NCI-H1092 treated with DMSO at 0.1 percent for 48 hours (cell line): ENCODE data around the gene IL17RC.
A peak's percentile ranks its signal among the peaks of the same experiment; 100 is the strongest.
"Not testable (repeated sequence)": the region's sequence is repeated elsewhere in the genome, so short reads cannot be mapped to it uniquely, and the experiment has no call there.

Source experiments
- DNase-seq: peaks from one replicate; lab custom pipeline; 2025; lab: John Stamatoyannopoulos, UW

IL17RC gene, protein sequence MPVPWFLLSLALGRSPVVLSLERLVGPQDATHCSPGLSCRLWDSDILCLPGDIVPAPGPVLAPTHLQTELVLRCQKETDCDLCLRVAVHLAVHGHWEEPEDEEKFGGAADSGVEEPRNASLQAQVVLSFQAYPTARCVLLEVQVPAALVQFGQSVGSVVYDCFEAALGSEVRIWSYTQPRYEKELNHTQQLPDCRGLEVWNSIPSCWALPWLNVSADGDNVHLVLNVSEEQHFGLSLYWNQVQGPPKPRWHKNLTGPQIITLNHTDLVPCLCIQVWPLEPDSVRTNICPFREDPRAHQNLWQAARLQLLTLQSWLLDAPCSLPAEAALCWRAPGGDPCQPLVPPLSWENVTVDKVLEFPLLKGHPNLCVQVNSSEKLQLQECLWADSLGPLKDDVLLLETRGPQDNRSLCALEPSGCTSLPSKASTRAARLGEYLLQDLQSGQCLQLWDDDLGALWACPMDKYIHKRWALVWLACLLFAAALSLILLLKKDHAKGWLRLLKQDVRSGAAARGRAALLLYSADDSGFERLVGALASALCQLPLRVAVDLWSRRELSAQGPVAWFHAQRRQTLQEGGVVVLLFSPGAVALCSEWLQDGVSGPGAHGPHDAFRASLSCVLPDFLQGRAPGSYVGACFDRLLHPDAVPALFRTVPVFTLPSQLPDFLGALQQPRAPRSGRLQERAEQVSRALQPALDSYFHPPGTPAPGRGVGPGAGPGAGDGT

DNA sequence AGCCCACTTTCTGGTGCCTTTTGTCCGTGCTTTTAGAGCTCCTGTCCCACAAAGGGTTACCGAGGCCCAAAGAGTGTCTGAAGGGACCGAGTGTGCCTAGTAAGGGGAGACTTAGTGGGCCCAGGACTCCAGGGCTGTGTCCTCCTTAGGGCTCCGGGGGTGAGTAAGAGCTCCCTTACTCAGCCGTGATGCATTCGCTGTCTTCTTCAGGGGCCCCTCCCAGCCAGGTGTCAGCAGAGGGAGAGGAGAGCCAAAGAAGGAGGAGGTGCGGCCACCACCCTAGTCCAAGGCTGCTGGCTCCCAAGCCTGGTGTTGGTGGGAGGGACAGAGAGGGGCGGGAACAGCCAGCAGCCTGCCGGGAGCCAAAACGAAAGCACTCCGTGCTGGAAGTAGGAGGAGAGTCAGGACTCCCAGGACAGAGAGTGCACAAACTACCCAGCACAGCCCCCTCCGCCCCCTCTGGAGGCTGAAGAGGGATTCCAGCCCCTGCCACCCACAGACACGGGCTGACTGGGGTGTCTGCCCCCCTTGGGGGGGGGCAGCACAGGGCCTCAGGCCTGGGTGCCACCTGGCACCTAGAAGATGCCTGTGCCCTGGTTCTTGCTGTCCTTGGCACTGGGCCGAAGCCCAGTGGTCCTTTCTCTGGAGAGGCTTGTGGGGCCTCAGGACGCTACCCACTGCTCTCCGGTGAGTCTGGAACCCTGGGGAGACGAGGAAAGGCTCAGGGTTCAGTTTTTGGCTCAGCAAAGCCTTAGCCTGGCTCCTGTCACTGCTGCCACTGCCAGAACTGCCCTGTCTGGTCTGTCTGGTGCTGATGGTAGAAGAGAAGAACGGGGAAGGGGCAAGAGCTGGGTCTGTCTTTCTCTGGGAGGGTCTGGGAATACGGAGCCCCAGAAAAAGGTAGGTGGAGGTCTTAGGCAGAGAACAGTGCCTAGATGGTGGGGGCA is at the start of gene IL17RC:
Gene IL17RC, plus strand, starts transcription at position 365 of the 947 bp plus-strand sequence. Its CDS starts 218 bp downstream, at position 583.
- DNase-seq, result no peak

DNA sequence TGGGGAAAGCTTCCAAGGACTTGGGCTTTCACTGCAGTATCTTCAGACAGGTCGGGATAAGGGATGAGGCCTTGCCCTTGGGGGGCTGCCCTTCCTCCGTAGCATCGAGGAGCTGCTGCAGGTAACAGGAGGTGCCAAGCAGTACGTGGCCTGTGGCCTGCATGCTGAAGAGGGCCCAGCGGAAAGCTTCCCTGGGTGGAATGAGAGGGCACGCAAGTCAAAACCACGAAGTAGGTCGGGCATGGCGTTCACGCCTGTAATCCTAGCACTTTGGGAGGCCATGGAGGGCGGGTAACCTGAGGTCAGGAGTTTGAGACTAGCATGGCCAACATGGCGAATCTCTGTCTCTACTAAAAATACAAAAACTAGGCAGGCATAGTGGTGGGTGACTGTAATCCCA is 49.8 kb upstream of the IL17RC start:
- no peak for DNase-seq

DNA sequence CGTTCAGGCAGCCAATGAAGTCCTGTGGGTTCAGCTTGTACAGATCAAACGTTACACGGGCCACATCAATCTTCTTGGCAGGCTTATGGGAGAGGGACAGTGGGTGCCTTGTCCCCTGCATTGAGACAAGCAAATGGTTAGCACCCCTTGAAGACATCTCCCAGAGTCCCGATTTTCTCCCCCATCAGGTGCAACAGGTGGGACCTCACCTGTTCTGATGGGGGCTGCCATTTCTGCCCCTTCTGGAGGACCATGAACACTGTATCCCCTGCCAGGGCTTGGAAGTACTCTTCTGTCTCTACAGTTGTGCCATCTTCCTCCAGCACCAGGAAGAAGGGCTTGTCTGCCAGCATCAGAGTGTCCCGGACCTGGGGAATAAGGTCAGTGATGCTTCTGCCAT is 46.9 kb upstream of the IL17RC start:
- no peak for DNase-seq

DNA sequence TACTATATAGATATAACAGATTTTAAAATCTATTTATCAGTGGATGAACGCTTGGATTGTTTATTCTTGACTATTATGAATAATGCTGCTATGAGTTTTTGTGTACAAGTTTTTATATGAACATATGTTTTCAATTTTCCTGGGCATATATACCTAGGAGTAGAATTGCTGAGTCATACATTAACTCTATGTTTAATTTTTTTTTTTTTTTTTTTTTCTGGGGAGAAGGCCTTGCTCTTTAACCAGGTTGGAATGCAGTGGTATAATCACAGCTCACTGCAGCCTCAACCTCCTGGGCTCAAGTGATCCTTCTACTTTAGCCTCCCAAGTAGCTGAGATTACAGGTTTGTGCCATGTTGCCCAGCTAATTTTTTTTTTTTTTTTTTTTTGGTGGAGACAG is 45.9 kb upstream of the IL17RC start:
- no peak for DNase-seq

DNA sequence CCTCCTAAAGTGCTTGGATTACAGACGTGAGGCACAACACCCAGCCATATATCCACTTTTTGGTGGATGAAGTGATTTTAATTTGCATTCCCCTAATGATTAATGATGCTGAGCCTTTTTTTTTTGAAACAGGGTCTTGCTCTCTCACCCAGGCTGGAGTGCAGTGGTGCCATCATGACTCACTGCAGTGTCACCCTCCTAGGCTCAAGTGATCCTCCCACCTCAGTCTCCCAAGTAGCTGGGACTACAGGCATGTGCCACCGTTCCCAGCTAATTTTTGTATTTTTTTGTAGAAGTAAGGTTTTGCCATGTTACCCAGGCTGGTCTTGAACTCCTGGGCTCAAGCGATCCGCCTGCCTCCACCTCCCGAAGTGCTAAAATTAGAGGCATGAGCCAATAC is 44.8 kb upstream of the IL17RC start:
- DNase-seq, result not testable (repeated sequence)

DNA sequence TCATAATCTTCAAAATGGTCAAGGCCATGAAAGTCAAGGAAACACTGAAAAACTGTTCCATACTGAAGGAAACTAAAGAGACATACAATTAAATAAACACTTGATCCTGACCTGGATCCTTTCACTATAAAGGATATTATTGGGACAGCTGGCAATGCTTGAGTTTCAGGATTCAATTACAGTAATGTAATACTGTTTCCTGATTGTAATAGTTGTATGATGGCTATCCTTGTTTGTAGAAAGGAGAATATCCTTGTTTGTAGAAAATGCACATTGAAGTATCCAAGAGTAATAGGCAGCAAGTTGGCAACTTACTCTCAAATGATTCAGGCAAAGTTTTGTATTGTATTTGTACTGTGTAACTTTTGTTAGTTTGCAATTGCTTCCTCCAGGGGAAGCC is 41.5 kb upstream of the IL17RC start:
- peak; percentile 76 for DNase-seq

DNA sequence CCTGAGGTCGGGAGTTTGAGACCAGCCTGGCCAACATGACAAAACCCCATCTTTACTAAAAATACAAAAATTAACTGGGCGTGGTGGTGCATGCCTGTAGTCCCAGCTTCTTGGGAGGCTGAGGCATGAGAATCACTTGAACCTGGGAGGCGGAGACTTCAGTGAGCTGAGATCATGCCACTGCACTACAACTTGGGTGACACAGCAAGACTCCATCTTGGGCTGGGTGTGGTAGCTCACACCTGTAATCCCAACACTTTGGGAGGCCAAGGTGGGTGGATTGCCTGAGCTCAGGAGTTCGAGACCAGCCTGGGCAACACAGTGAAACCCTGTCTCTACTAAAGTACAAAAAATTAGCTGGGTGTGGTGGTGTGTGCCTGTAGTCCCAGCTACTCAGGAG is 40.6 kb upstream of the IL17RC start:
- not testable (repeated sequence) for DNase-seq

DNA sequence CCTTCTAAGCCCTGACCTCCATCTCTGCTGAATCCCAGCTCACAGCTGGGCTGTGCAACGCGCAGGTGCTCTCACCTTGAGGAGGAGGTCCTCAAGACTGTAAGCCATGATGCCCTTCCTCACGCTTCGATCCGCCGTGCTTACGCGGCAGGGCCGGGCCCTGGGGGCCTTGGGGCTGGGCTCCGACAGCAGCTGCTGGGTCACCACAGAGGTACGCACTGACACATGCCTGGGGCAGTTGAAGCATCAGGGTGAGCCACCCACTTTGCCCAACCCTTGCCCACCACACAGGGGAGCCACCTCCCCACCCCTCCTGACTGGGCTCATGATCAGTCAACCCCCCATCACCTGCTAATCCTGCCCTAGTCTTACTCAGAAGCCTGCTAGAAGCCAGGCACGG is 39.9 kb upstream of the IL17RC start:
- DNase-seq, result no peak

DNA sequence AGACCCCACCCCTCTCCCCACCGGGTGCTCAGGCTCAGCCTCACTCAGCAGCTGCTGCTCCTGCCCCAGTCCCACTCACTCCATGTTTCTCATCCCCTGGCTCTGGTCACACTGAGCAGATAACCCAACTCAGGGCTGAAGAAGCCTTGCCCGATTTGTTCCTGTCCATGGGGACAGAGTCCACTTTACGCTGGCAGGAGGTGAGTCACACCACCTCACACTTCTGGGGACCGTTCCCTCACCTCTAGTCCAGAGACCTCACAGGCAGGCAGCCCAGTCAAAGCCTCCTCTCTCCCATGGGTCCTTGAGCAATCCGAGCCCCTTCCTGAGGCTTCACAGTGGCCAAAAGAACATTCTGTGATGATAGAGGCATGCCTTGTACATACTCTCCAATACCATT is 38.2 kb upstream of the IL17RC start:
- no peak for DNase-seq

DNA sequence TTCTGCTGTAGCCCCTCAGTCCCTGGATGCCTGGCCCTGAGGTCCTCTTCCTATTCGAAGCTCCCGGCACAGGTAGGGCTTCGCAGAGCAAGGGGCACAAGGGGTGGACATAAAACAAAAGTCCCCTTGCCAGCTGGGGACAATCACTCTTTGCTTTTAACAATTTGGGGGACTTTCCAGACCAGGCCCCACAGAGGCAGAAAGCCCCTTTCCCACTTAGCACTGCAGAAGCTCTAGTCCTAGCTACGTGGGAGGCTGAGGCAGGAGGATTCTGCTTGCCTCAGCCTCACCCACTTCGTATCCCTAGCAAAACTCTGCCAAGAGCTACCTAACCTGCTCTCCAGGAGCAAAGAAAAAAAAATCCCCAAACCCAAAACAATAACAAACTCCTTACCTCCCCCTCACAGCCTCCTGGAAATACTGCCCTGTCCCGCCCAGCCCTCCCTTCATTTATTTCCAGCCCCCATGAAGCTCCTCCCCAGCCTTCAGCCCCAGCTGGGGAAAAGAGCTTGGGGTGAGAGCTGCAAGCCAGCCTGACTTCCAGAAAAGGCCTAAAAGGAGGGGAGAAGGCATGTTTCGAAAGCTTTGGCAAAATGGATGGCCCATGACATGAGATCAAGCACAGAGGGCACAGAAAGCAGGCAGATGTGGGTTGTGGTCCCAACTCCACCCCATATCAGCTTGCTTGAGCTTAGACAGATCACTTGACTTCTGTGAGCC is 36.9 kb upstream of the IL17RC start, which contains the start of gene CIDEC:
Gene CIDEC, minus strand, starts transcription at position 424 of the 720 bp plus-strand sequence. CDS start 1,767 bp downstream, outside the sequence.
- no peak for DNase-seq

DNA sequence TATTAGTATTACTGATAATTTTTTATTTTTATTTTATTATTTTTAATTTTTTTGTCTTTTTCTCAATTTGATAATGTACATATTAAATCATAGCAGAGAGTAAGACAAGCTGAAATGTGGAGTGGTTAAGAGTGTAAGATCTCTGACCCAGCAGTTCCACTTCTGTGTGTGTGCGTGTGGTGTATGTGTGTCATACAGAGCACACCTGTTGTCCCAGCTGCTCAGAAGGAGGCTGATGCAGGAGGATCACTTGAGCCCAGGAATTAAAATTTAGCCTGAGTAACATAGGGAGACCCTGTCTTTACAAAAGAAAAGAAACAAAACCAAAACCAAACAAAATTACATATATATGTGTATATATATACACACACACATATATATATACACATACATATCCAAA is 35.5 kb upstream of the IL17RC start:
- no peak for DNase-seq

DNA sequence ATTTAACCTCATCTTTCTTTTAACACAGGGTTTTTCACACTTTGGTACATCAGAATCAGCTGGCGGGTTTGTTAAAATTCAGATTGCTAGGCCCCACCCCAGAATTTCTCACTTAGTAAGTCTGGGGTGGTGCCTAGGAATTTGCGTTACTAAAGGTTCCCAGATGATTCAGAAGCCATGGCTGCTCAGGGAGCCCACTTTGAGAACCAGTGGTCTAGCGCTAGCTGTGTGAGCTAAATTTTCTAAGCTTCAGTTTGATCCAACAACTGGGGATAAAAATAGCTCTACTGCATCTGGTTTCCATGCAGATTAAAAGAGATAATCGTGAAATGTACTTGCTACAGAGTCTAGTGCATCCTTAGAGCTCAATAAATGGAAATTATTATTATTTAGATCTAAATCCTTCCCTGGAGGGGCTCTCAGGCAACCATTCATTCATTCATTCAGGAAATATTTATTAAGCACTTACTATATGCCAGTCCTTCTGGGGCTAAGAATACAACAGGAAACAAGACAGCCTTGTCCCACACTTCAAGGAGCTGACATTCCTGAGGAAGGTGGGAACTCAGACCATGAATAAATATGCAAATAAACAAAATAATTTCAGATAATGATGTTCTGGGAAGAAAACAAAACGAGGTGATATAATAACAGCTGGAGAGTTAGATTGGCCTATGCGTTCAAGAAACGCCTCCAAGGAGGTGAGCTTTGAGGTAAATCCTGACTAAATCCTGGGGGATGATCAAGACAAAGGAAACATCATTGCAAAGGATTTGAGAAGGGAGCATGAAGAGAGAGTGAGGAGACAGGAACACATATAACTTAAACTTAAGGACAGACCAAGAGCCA is 33.0 kb upstream of the IL17RC start:
- DNase-seq, result no peak

DNA sequence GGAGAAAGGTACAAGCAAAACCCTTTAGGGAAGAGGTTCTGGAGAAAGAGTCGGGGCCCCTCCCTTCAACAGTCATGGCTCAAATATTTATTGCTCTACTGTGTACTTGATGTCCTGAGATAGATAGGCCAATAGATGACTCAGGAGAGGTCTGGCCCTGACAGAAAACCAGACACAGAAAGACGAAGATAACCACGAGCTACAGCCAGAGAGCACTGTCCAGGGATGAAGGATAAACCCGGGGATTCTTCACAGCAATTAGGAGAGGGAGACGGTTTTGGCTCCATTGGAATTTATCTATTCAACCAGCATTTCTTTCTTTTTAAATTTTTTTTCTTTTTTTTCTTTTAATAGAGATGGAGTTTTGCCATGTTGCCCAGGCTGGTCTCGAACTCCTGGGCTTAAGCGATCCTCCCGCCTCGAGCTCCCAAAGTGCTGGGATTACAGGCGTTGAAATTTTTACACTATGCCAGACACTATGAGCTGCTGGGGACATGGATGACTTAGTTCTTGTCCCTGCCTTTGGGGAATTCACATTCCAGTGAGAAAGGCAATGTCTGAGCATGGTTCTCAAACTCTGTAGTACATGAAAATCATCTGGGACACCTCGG is 32.2 kb upstream of the IL17RC start:
- no peak for DNase-seq

DNA sequence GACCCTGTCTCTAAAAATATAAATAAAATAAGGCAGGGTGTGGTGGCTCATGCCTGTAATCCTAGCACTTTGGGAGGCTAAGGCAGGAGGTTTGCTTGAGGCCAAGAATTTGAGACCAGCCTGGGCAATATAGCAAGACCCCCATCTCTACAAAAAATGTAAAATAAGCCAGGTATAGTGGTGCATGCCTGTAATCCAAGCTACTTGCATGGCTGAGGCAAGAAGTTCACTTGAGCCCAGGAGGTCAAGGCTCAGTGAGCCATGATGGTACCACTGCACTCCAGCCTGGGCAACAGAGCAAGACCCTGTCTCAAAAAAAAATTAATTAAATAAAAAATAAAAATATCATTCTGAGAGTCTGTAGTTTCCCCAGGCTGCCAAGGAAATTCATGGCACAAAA is 30.6 kb upstream of the IL17RC start:
- DNase-seq, result no peak

DNA sequence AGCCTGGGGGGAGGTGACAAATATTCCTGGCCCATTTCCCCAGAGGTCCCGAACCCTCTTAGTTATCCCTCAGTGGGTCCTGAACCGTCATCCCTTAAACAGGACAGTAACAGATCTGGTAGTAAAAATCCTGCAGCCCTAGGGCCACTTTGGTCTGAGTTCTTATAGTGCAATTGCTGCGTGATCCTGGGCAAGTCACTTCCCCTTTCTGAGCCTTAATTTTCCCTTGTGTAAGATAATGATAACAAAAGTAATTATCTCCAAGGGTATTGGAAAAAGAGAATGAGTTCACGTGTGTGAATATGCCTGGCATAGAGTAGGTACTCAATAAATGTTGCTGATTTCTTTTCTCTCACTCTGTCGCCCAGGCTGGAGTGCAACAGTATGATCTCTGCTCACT is 29.4 kb upstream of the IL17RC start:
- no peak for DNase-seq

DNA sequence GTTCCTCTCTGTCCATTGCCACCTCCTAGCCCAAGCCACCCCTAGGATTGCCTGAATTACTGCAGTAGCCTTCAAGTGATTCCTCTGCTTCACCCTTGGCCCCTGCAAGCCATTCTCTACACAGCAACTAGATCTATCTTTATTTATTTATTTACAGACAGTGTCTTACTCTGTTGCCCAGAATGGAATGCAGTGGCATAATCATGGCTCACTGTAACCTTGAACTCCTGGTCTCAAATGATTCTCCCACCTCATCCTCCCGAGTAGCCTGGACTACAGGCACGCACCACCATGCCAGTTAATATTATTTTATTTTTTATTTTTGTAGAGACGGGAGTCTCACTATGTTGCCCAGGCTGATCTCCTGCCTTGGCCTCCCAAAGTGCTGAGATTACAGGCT is 28.4 kb upstream of the IL17RC start:
- no peak for DNase-seq

DNA sequence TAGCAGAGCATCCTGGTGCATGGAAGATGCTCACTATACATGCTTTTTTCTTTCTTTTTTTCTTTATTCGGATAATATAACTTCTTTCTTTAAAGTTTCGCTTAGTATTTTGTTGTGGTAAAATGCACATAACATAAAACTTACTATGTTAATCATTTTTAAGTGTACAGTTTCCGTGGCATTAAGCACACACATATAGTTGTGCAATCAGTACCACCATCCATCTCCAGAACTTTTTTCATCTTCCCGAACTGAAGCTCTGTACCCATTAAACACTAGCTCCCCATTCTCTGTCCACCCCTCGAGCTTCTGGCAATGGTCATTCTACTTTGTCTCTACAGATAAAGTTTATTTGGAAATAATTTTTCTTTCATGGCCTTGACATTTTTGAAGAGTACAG is 27.5 kb upstream of the IL17RC start:
- no peak for DNase-seq

DNA sequence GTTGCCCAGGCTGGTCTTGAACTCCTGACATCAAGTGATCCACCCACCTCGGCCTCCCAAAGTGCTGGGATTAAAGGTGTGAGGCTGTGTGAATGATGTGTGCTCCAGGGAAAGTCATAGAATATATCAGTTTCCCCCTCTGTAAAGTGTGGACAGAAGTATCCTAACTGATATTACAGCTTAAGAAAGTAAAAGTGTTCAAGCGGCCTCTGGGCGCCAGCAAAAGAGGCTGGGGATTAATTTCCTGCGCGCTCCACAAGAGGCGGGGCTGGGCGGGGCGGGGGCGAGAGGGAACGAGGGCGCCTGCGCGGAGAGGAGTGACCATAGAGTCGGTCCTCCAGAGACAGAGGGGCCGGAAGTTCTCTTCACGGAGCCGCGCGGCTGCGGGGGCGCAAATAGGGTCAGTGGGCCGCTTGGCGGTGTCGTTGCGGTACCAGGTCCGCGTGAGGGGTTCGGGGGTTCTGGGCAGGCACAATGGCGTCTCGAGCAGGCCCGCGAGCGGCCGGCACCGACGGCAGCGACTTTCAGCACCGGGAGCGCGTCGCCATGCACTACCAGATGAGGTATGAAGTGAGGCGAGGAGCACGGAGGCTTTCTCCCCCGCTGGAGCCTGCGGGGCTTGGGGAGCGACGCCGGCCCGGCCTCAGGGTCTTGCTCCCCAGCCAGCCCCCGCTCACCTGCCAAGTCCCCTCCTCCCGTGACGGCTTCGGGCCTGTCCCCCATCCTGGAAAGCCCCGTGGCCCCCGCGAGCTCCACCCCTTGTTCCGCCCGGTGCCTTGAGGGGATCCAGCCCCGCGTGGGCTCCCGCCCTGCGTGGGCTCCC is 26.4 kb upstream of the IL17RC start, which contains the start of gene JAGN1:
Gene JAGN1, plus strand, starts transcription at position 362 of the 823 bp plus-strand sequence. Its CDS starts 113 bp downstream, at position 475.
- DNase-seq, result peak; percentile 81

DNA sequence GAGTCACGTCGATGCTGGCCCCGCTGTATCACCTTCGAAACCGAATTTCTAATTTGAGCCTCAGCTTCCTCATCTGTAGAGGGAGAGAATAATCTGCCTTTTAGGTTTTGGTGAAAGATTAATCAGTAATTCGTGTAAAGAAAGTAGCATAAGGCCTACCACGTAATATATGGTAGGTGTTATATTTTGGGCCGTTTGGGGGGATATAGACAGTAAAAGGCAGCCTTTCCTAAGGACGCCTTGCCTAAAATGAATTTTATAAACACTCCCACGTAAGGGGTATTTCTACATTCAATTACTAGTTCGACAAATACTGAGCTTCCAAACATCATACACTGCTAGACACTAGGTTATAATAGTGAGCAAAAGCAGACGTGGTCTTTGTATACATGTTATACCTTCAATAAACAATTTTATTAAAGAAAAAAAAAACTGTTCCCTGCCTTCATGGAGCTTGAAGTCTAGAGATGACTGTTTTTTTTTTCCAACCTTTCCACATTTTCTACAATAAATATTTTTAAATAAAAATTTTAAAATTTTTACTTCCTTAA is 25.8 kb upstream of the IL17RC start:
- DNase-seq, result no peak
